K562 (cell line): ENCODE measurements around the gene E2F1. TPM values are rescaled to one million over a fixed set of nuclear protein-coding genes. Genes with fewer than 3 reads are reported as not detected.

Source experiments
- ATAC-seq: fragments of 200-7000 bp; cut with Tn5 transposase; 3 replicates; pipeline ENCODE4 v1.9.1; 2020; ENCODE audit warnings: moderate library complexity
- BruUV-seq: library from RNA; stranded (reverse); fragments of 400-500 nt; replicated peaks from 2 replicates; lab custom pipeline; 2021; lab: Mats Ljungman, UMichigan
- CTCF ChIA-PET: fragments of 300-600 bp; formaldehyde crosslinking; extraction: SDS; loops from one replicate; lab custom pipeline; 2021; ENCODE audit warnings: low intra/inter-chr PET ratio; lab: Yijun Ruan, JAX
- POLR2A ChIA-PET: fragments of 300-600, 350-650 bp; sonication (Branson Sonifier 250); formaldehyde crosslinking; extraction: SDS; loops from one replicate; lab custom pipeline; 2021; ENCODE audit warnings: antibody characterized with exemption, inconsistent platforms; lab: Yijun Ruan, JAX
- DNase-seq, 4 experiments: peaks; one replicate each; pipeline versions ENCODE4 v3.0.0 to v3.0.0-alpha.2; 2011 to 2018; ENCODE audit warnings: low spot score in 3 of 4, mixed read lengths in 3 of 4; ENCODE audit errors: extremely low read depth in 1 of 4
- FAIRE-seq: peaks from 2 replicates; lab custom pipeline; 2011; peaks lifted over from hg19 to GRCh38; lab: Jason Lieb, UNC
- H2AFZ ChIP-seq: 2 replicates; pipeline ENCODE4 v1.6.0; 2011; ENCODE audit warnings: low read depth, low read length, control low read depth, inconsistent platforms
- H3K27ac ChIP-seq: fragments of 200-600 bp; 3 replicates; pipeline ENCODE4 v1.8.0; 2011; ENCODE audit warnings: low read depth, mild to moderate bottlenecking, control low read depth, inconsistent platforms, low read length, moderate library complexity, mixed read lengths; ENCODE audit errors: extremely low read depth
- H3K27me3 ChIP-seq, 2 experiments: fragments of 300-600 bp in 1 of 2; 2 replicates in 1 of 2; 3 replicates in 1 of 2; pipeline versions ENCODE4 v1.6.0 to v1.8.0; 2011; ENCODE audit warnings: inconsistent platforms in 2 of 2, low read length in 2 of 2, mild to moderate bottlenecking in 1 of 2, mixed read lengths in 1 of 2, moderate library complexity in 1 of 2; ENCODE audit not compliant: control insufficient read depth in 2 of 2, insufficient read depth in 2 of 2
- H3K36me3 ChIP-seq: fragments of 300-600 bp; 3 replicates; pipeline ENCODE4 v1.8.0; 2011; ENCODE audit warnings: mild to moderate bottlenecking, low read length, inconsistent platforms; ENCODE audit not compliant: control insufficient read depth, insufficient read depth
- H3K4me1 ChIP-seq, 2 experiments: fragments of 200-600 bp in 1 of 2; replicated peaks in 1 of 2; 2 replicates in 1 of 2; 3 replicates in 1 of 2; pipeline versions ENCODE4 v1.5.1 to v1.8.0; 2011; ENCODE audit warnings: inconsistent platforms in 2 of 2, low read length in 2 of 2, mild to moderate bottlenecking in 1 of 2, mixed read lengths in 1 of 2, moderate library complexity in 1 of 2; ENCODE audit not compliant: control insufficient read depth in 2 of 2, insufficient read depth in 2 of 2
- H3K4me2 ChIP-seq: 2 replicates; pipeline ENCODE4 v1.6.1; 2011; ENCODE audit warnings: low read length, control low read depth, inconsistent platforms, mixed read lengths; ENCODE audit not compliant: insufficient read depth
- H3K4me3 ChIP-seq: fragments of 200-600 bp; sonication (generic), shearing (Covaris generic); 2 replicates; pipeline ENCODE4 v1.5.1; 2016; ENCODE audit warnings: control low read depth, inconsistent platforms
- H3K79me2 ChIP-seq: fragments of 200-600 bp; 3 replicates; pipeline ENCODE4 v1.8.0; 2011; ENCODE audit warnings: low read length, inconsistent platforms; ENCODE audit not compliant: control insufficient read depth, insufficient read depth
- H3K9ac ChIP-seq, 2 experiments: 2 replicates each; pipeline versions ENCODE4 v1.6.0 to v1.6.1; 2011; ENCODE audit warnings: low read depth in 2 of 2, low read length in 2 of 2, control low read depth in 1 of 2, inconsistent platforms in 1 of 2, mild to moderate bottlenecking in 1 of 2, mixed read lengths in 1 of 2; ENCODE audit not compliant: insufficient read depth in 1 of 2
- H3K9me1 ChIP-seq: one replicate; pipeline ENCODE4 v1.6.0; 2011; ENCODE audit warnings: inconsistent platforms, mild to moderate bottlenecking, low read length, moderate library complexity; ENCODE audit not compliant: control insufficient read depth, insufficient read depth
- H3K9me3 ChIP-seq: replicated peaks from 2 replicates; pipeline ENCODE4 v1.5.1; 2011; ENCODE audit warnings: low read depth, low read length, inconsistent platforms; ENCODE audit not compliant: control insufficient read depth, insufficient read depth
- H4K20me1 ChIP-seq: replicated peaks from 2 replicates; pipeline ENCODE4 v1.6.1; 2011; ENCODE audit warnings: low read length, inconsistent platforms, mixed read lengths; ENCODE audit not compliant: control insufficient read depth, insufficient read depth
- WGBS: fragments of 100-300 bp; shearing (Covaris generic); methylation state at CpG from one replicate; pipeline ENCODE4 v1.1.6; 2016; ENCODE audit warnings: low coverage, mixed read lengths; ENCODE audit not compliant: insufficient coverage; ENCODE audit errors: missing lambda C conversion rate; 5-methylcytosine and 5-hydroxymethylcytosine counted together
- in situ Hi-C: fragments of 300-500 bp; cut with MboI; formaldehyde crosslinking; loops from 4 replicates; pipeline ENCODE4 v1.15.0; 2018; ENCODE audit warnings: inconsistent platforms, mixed read lengths
- intact Hi-C: fragments of 100-400 bp; cut with micrococcal nuclease; formaldehyde crosslinking; loops from 2 replicates; pipeline ENCODE4 v1.14.2; 2022
- polyA plus RNA-seq, 8 experiments: library from polyadenylated mRNA; depleted of rRNA in 4 of 8; stranded (reverse) in 5 of 8; unstranded in 3 of 8; fragments of >200 nt; fragmentation: Nextera tagmentation in 2 of 8; fragmentation: Illumina TruSeq in 1 of 8; extraction: Ambion mirVana in 2 of 8; extraction: Trizol in 1 of 8; gene quantifications; 2 replicates each; pipeline versions ENCODE4 v1.2.1 to v1.2.3, GENCODE V29; 2011 to 2014; ENCODE audit warnings: inconsistent platforms in 1 of 8, missing spikeins in 1 of 8
- total RNA-seq, 7 experiments: library from RNA; depleted of rRNA in 6 of 7; stranded (reverse); fragments of >200 nt in 6 of 7; fragmentation: Illumina TruSeq in 2 of 7; extraction: Trizol in 2 of 7; gene quantifications; 2 replicates each; pipeline versions ENCODE4 v1.2.1 to v1.2.3, GENCODE V29; 2011 to 2021; ENCODE audit warnings: low replicate concordance in 1 of 7
- TF ChIP-seq, protein P1 (sequence below): sonication (generic); formaldehyde crosslinking; IDR thresholded peaks from 2 replicates; pipeline ENCODE4 v1.8.0; 2022; ENCODE audit warnings: mild to moderate bottlenecking, missing genetic modification reagents, borderline replicate concordance

E2F1 gene
- total and polyA plus RNA-seq, 9 of the 15 experiments (the other 6 are each of a cell fraction or from before 2014, with no cell fraction given), result 0.14 to 30.6 (median 13.1) TPM

DNA sequence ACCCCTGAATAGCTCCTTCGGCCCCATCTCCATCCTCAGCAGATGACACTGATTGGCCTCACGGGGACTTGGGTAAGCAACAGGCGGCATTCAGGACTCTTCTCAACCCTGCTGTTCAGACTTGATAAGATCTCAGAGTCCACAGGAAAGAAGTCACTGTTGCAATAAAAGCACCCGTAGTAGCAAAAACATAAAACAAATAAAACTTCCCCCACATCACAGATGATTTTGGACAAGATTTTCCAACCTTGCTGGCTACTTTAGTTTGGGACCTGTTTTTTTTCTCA is 41.2 kb downstream of the E2F1 start:
- H3K79me2 ChIP-seq, result no peaks in the 10 kb centered on the region
- H3K9ac ChIP-seq, result no peak overlapping the region; a peak in 1 of 4 replicates
- no peaks in the 10 kb centered on the region for H3K27me3 ChIP-seq
- no peak overlapping the region for H3K27ac ChIP-seq
- peaks cover 7% of the 10 kb centered on the region for H3K9me1 ChIP-seq
- DNase-seq (peak in 2 of 4 experiments; percentile 16 to 65), ATAC-seq (peak; percentile 39; the same call in 1 of the 3 replicates), FAIRE-seq (peak; percentile 59)
- in situ Hi-C loops, result no loop called here
- WGBS, result 42% methylated on average over 4 of the region's 4 CpGs
- no peaks in the 10 kb centered on the region; the same call in 1 of the 2 replicates for H3K9me3 ChIP-seq
- intact Hi-C loops, result no loop called here
- H3K4me1 ChIP-seq, result peaks cover 3 to 18% of the 10 kb centered on the region in 2 experiments; a peak in 2 of 5 replicates
- H3K36me3 ChIP-seq, result peaks cover 25% of the 10 kb centered on the region; the same call in 2 of the 3 replicates
- BruUV-seq, result no TSS peak
- no peak overlapping the region for H3K4me2 ChIP-seq
- CTCF ChIA-PET, result no interaction called here
- no peak overlapping the region for H2AFZ ChIP-seq
- TF ChIP-seq, protein P1, sequence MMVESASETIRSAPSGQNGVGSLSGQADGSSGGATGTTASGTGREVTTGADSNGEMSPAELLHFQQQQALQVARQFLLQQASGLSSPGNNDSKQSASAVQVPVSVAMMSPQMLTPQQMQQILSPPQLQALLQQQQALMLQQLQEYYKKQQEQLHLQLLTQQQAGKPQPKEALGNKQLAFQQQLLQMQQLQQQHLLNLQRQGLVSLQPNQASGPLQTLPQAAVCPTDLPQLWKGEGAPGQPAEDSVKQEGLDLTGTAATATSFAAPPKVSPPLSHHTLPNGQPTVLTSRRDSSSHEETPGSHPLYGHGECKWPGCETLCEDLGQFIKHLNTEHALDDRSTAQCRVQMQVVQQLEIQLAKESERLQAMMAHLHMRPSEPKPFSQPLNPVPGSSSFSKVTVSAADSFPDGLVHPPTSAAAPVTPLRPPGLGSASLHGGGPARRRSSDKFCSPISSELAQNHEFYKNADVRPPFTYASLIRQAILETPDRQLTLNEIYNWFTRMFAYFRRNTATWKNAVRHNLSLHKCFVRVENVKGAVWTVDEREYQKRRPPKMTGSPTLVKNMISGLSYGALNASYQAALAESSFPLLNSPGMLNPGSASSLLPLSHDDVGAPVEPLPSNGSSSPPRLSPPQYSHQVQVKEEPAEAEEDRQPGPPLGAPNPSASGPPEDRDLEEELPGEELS (CRISPR knock-in tag), result no peak
- H4K20me1 ChIP-seq, result peaks cover 9% of the 10 kb centered on the region; the same call in 1 of the 2 replicates
- POLR2A ChIA-PET, result interaction anchor here (0.6 kb wide), 1 partner anchor 82 kb away, joined by 3 read pairs; no protein-coding TSS in a partner anchor
- no peak overlapping the region for H3K4me3 ChIP-seq
